ENCODE results near the gene NLGN1. TPM values are rescaled to one million over a fixed set of nuclear protein-coding genes. Genes with fewer than 3 reads are reported as not detected.

Gene NLGN1
- total and polyA plus RNA-seq, 7 experiments from 2014 or later, result not detected

- H3K4me1 Mint-ChIP-seq, result no peaks in the 10 kb centered on the region
- intact Hi-C loops (cut with micrococcal nuclease), result no loop called here
- H3K27ac ChIP-seq (ENCODE audit: low read depth, low read length), result no peak overlapping the region
- peaks cover 0 to 10% (median 0%) of the 10 kb centered on the region in 11 donors for H3K9me3 Mint-ChIP-seq
- ChIA-PET POLR2A (no interaction called here), CTCF (no interaction called here)
- no peaks in the 10 kb centered on the region for H3K27me3 ChIP-seq (ENCODE audit: control insufficient read depth in 2 of 2, insufficient read depth in 2 of 2, low read length in 2 of 2)
- H3K27me3 Mint-ChIP-seq, result no peaks in the 10 kb centered on the region
- no peaks in the 10 kb centered on the region for H3K36me3 ChIP-seq (ENCODE audit: control insufficient read depth in 2 of 3, insufficient read depth in 3 of 3, low read length in 3 of 3)
- H3K4me3 ChIP-seq (ENCODE audit: low read length), result no peak overlapping the region
- H3K4me1 ChIP-seq (ENCODE audit: control insufficient read depth in 2 of 2, insufficient read depth in 2 of 2, low read length in 2 of 2), result no peaks in the 10 kb centered on the region
- H3K4me3 Mint-ChIP-seq, result no peak overlapping the region
- no peak overlapping the region for H3K27ac Mint-ChIP-seq
- H3K9me3 ChIP-seq (ENCODE audit: control insufficient read depth in 2 of 3, low read length in 3 of 3), result no peaks in the 10 kb centered on the region
- ATAC-seq (no peak), DNase-seq (no peak)
- no peaks in the 10 kb centered on the region for H3K36me3 Mint-ChIP-seq
Observed at GRCh38 chr3:173774294-173774693, 376.8 kb downstream of the NLGN1 start.

GRCh38 chr3:173778251-173778650 lies 380.7 kb downstream of the NLGN1 start:
- CTCF ChIA-PET, result no interaction called here
- Histone ChIP-seq H3K9me3 (ENCODE audit: control insufficient read depth in 2 of 3, low read length in 3 of 3) (no peaks in the 10 kb centered on the region), H3K36me3 (ENCODE audit: control insufficient read depth in 2 of 3, insufficient read depth in 3 of 3, low read length in 3 of 3) (no peaks in the 10 kb centered on the region), H3K27ac (ENCODE audit: low read depth, low read length) (no peak overlapping the region), H3K4me3 (ENCODE audit: low read length) (no peak overlapping the region), H3K4me1 (ENCODE audit: control insufficient read depth in 2 of 2, insufficient read depth in 2 of 2, low read length in 2 of 2) (no peaks in the 10 kb centered on the region), H3K27me3 (ENCODE audit: control insufficient read depth in 2 of 2, insufficient read depth in 2 of 2, low read length in 2 of 2) (no peaks in the 10 kb centered on the region)
- ATAC-seq (no peak), DNase-seq (no peak)
- H3K27me3 Mint-ChIP-seq, result no peaks in the 10 kb centered on the region
- peaks cover 0 to 6% (median 0%) of the 10 kb centered on the region in 11 donors for H3K9me3 Mint-ChIP-seq
- no peak overlapping the region for H3K27ac Mint-ChIP-seq
- H3K4me3 Mint-ChIP-seq, result no peak overlapping the region
- no peaks in the 10 kb centered on the region for H3K4me1 Mint-ChIP-seq
- intact Hi-C loops (cut with micrococcal nuclease), result no loop called here
- POLR2A ChIA-PET, result no interaction called here
- no peaks in the 10 kb centered on the region for H3K36me3 Mint-ChIP-seq

- H3K36me3 ChIP-seq (ENCODE audit: control insufficient read depth in 2 of 3, insufficient read depth in 3 of 3, low read length in 3 of 3), result no peaks in the 10 kb centered on the region
- ChIA-PET POLR2A (no interaction called here), CTCF (no interaction called here)
- no peaks in the 10 kb centered on the region for H3K4me1 ChIP-seq (ENCODE audit: control insufficient read depth in 2 of 2, insufficient read depth in 2 of 2, low read length in 2 of 2)
- H3K27me3 ChIP-seq (ENCODE audit: control insufficient read depth in 2 of 2, insufficient read depth in 2 of 2, low read length in 2 of 2), result no peaks in the 10 kb centered on the region
- no peak overlapping the region for H3K4me3 Mint-ChIP-seq
- H3K9me3 Mint-ChIP-seq, result peaks cover 0 to 6% (median 0%) of the 10 kb centered on the region in 11 donors
- no peak overlapping the region for H3K27ac ChIP-seq (ENCODE audit: low read depth, low read length)
- ATAC-seq, result no peak
- no peaks in the 10 kb centered on the region for H3K9me3 ChIP-seq (ENCODE audit: control insufficient read depth in 2 of 3, low read length in 3 of 3)
- H3K4me1 Mint-ChIP-seq, result no peaks in the 10 kb centered on the region
- H3K36me3 Mint-ChIP-seq, result no peaks in the 10 kb centered on the region
- DNase-seq, result no peak
- H3K4me3 ChIP-seq (ENCODE audit: low read length), result no peak overlapping the region
- H3K27me3 Mint-ChIP-seq, result no peaks in the 10 kb centered on the region
- H3K27ac Mint-ChIP-seq, result no peak overlapping the region
- intact Hi-C loops (cut with micrococcal nuclease), result no loop called here
Observed at GRCh38 chr3:173780067-173780466, 382.5 kb downstream of the NLGN1 start.

- Mint-ChIP-seq H3K4me1 (peaks cover 0 to 1% (median 0%) of the 10 kb centered on the region in 7 donors), H3K27me3 (no peaks in the 10 kb centered on the region), H3K36me3 (no peaks in the 10 kb centered on the region), H3K4me3 (no peak overlapping the region), H3K9me3 (peaks cover 0 to 6% (median 0%) of the 10 kb centered on the region in 11 donors), H3K27ac (no peak overlapping the region)
- CTCF ChIA-PET, result no interaction called here
- Histone ChIP-seq H3K9me3 (ENCODE audit: control insufficient read depth in 2 of 3, low read length in 3 of 3) (no peaks in the 10 kb centered on the region), H3K36me3 (ENCODE audit: control insufficient read depth in 2 of 3, insufficient read depth in 3 of 3, low read length in 3 of 3) (no peaks in the 10 kb centered on the region), H3K4me3 (ENCODE audit: low read length) (no peak overlapping the region), H3K27me3 (ENCODE audit: control insufficient read depth in 2 of 2, insufficient read depth in 2 of 2, low read length in 2 of 2) (no peaks in the 10 kb centered on the region), H3K27ac (ENCODE audit: low read depth, low read length) (no peak overlapping the region), H3K4me1 (ENCODE audit: control insufficient read depth in 2 of 2, insufficient read depth in 2 of 2, low read length in 2 of 2) (no peaks in the 10 kb centered on the region)
- no peak for DNase-seq
- POLR2A ChIA-PET, result no interaction called here
- intact Hi-C loops (cut with micrococcal nuclease), result no loop called here
- no peak for ATAC-seq
Observed at GRCh38 chr3:173785004-173785403, 387.5 kb downstream of the NLGN1 start.

- Histone ChIP-seq H3K36me3 (ENCODE audit: control insufficient read depth in 2 of 3, insufficient read depth in 3 of 3, low read length in 3 of 3) (no peaks in the 10 kb centered on the region), H3K4me1 (ENCODE audit: control insufficient read depth in 2 of 2, insufficient read depth in 2 of 2, low read length in 2 of 2) (no peaks in the 10 kb centered on the region), H3K4me3 (ENCODE audit: low read length) (no peak overlapping the region), H3K27ac (ENCODE audit: low read depth, low read length) (no peak overlapping the region), H3K9me3 (ENCODE audit: control insufficient read depth in 2 of 3, low read length in 3 of 3) (no peaks in the 10 kb centered on the region), H3K27me3 (ENCODE audit: control insufficient read depth in 2 of 2, insufficient read depth in 2 of 2, low read length in 2 of 2) (no peaks in the 10 kb centered on the region)
- no peaks in the 10 kb centered on the region for H3K36me3 Mint-ChIP-seq
- no peaks in the 10 kb centered on the region for H3K27me3 Mint-ChIP-seq
- peaks cover 0 to 1% (median 0%) of the 10 kb centered on the region in 7 donors for H3K4me1 Mint-ChIP-seq
- POLR2A ChIA-PET, result no interaction called here
- no peak overlapping the region for H3K27ac Mint-ChIP-seq
- ATAC-seq, result no peak
- H3K4me3 Mint-ChIP-seq, result no peak overlapping the region
- CTCF ChIA-PET, result no interaction called here
- no peak for DNase-seq
- peaks cover 0 to 7% (median 0%) of the 10 kb centered on the region in 11 donors for H3K9me3 Mint-ChIP-seq
- intact Hi-C loops (cut with micrococcal nuclease), result no loop called here
Observed at GRCh38 chr3:173789530-173790162, 392.1 kb downstream of the NLGN1 start.

- CTCF ChIA-PET, result no interaction called here
- H3K4me3 ChIP-seq (ENCODE audit: low read length), result no peak overlapping the region
- H3K27me3 Mint-ChIP-seq, result no peaks in the 10 kb centered on the region
- intact Hi-C loops (cut with micrococcal nuclease), result no loop called here
- DNase-seq (no peak), ATAC-seq (no peak)
- H3K36me3 Mint-ChIP-seq, result no peaks in the 10 kb centered on the region
- H3K4me1 ChIP-seq (ENCODE audit: control insufficient read depth in 2 of 2, insufficient read depth in 2 of 2, low read length in 2 of 2), result no peaks in the 10 kb centered on the region
- H3K9me3 Mint-ChIP-seq, result peaks cover 0 to 6% (median 0%) of the 10 kb centered on the region in 11 donors
- H3K27me3 ChIP-seq (ENCODE audit: control insufficient read depth in 2 of 2, insufficient read depth in 2 of 2, low read length in 2 of 2), result no peaks in the 10 kb centered on the region
- H3K27ac Mint-ChIP-seq, result no peak overlapping the region
- H3K4me3 Mint-ChIP-seq, result no peak overlapping the region
- POLR2A ChIA-PET, result no interaction called here
- H3K4me1 Mint-ChIP-seq, result peaks cover 0 to under 1% (median 0%) of the 10 kb centered on the region in 7 donors
- no peaks in the 10 kb centered on the region for H3K36me3 ChIP-seq (ENCODE audit: control insufficient read depth in 2 of 3, insufficient read depth in 3 of 3, low read length in 3 of 3)
- no peaks in the 10 kb centered on the region for H3K9me3 ChIP-seq (ENCODE audit: control insufficient read depth in 2 of 3, low read length in 3 of 3)
- no peak overlapping the region for H3K27ac ChIP-seq (ENCODE audit: low read depth, low read length)
Observed at GRCh38 chr3:173793963-173794362, 396.4 kb downstream of the NLGN1 start.

GRCh38 chr3:173796405-173796804 lies 398.9 kb downstream of the NLGN1 start:
- Histone ChIP-seq H3K27me3 (ENCODE audit: control insufficient read depth in 2 of 2, insufficient read depth in 2 of 2, low read length in 2 of 2) (no peaks in the 10 kb centered on the region), H3K9me3 (ENCODE audit: control insufficient read depth in 2 of 3, low read length in 3 of 3) (no peaks in the 10 kb centered on the region), H3K4me1 (ENCODE audit: control insufficient read depth in 2 of 2, insufficient read depth in 2 of 2, low read length in 2 of 2) (no peaks in the 10 kb centered on the region), H3K27ac (ENCODE audit: low read depth, low read length) (no peak overlapping the region), H3K4me3 (ENCODE audit: low read length) (no peak overlapping the region), H3K36me3 (ENCODE audit: control insufficient read depth in 2 of 3, insufficient read depth in 3 of 3, low read length in 3 of 3) (no peaks in the 10 kb centered on the region)
- intact Hi-C loops (cut with micrococcal nuclease), result no loop called here
- H3K27me3 Mint-ChIP-seq, result no peaks in the 10 kb centered on the region
- H3K27ac Mint-ChIP-seq, result no peak overlapping the region
- no peak for ATAC-seq
- POLR2A ChIA-PET, result no interaction called here
- DNase-seq, result no peak
- H3K4me3 Mint-ChIP-seq, result no peak overlapping the region
- H3K36me3 Mint-ChIP-seq, result no peaks in the 10 kb centered on the region
- H3K9me3 Mint-ChIP-seq, result peaks cover 0 to 6% (median 0%) of the 10 kb centered on the region in 11 donors
- CTCF ChIA-PET, result no interaction called here
- H3K4me1 Mint-ChIP-seq, result no peaks in the 10 kb centered on the region
